K562 (cell line): ENCODE results near the gene DDX41.
A peak's percentile ranks its signal among the peaks of the same experiment; 100 is the strongest.

ENCODE experiments used
- CTCF ChIP-seq, 3 experiments: IDR thresholded peaks in 2 of 3; conservative IDR thresholded peaks in 1 of 3; 2 replicates each; pipeline ENCODE4 v1.5.1; 2011 to 2012; ENCODE audit warnings: low read length in 3 of 3, mild to moderate bottlenecking in 3 of 3, control low read depth in 2 of 3, improper control_type of control experiment in 1 of 3, inconsistent platforms in 1 of 3, low read depth in 1 of 3, mixed read lengths in 1 of 3, moderate library complexity in 1 of 3; ENCODE audit not compliant: insufficient read depth in 2 of 3
- MNT ChIP-seq, 2 experiments: fragments of 450-650 bp; conservative IDR thresholded peaks; 2 replicates each; pipeline ENCODE4 v1.6.1; 2017; ENCODE audit warnings: mild to moderate bottlenecking in 2 of 2, moderate library complexity in 2 of 2
- RBM15 ChIP-seq: fragments of 200-400 bp; formaldehyde crosslinking; IDR thresholded peaks from 2 replicates; pipeline ENCODE4 v1.6.1; 2018; ENCODE audit warnings: mild to moderate bottlenecking, low read length, moderate library complexity; ENCODE audit not compliant: insufficient read depth

DNA sequence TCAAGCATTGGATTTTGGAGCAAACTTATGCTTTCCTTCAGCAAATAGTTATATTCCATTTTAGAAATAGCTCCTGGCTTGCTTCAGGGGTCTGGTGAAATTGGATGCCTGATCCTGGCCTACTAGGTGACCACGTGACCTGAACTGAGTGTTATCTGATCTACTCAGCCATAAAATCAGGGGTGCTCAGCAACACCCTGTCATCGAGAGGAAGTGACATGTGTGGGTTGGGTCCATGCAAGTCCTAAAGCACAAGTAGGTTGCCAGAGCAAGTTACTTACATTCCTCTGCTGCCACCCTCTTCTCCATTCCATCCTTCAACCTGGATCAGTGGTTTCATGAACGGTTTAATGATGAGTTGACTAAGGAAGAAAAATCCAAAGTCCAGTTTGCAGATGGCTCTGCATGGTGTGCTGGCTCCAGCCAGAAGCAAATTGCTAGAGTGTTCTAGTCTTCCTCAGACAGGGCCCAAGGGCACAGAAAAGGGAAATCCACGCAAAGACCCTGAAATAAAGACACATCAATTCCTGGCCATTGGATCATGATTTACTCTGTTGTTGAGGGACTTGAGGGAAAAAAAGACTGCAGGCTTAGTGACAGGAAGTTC, 40.4 kb upstream of the DDX41 start:
- peak in 1 of 2 experiments; percentile 70; a peak in 2 of 4 replicates for TF ChIP-seq MNT (conservative IDR thresholded peaks at IDR 0.05)
- no peak for TF ChIP-seq CTCF (IDR thresholded peaks at IDR 0.05 in 2 of 3, conservative IDR thresholded peaks at IDR 0.05 in 1 of 3; ENCODE audit: insufficient read depth in 2 of 3, low read depth in 1 of 3, low read length in 3 of 3)
- TF ChIP-seq RBM15: no peak
